Stomach (tissue), 9 donors: ENCODE data around the gene MBD2. TPM values are rescaled to one million over a fixed set of nuclear protein-coding genes. Genes with fewer than 3 reads are reported as not detected.

Experiments
- DNase-seq, 2 donors: peaks; one replicate each; pipeline versions ENCODE4 v3.0.0 to v3.0.0-alpha.2; 2013 to 2019
- H3K27ac ChIP-seq, 5 donors: fragments of 200-600 bp in 4 of 5; sonication (generic) in 4 of 5; one replicate each; pipeline ENCODE4 v1.5.1; 2013 to 2019; ENCODE audit warnings: mild to moderate bottlenecking in 1 of 5, moderate library complexity in 1 of 5
- H3K27me3 ChIP-seq, 3 donors: fragments of 200-600 bp; sonication (generic); one replicate each; pipeline ENCODE4 v1.5.1; 2017 to 2019; ENCODE audit warnings: mixed run types in 1 of 3
- H3K36me3 ChIP-seq, 4 donors: fragments of 200-600 bp; sonication (generic); 1 replicate in 3 of 4; 2 replicates in 1 of 4; pipeline ENCODE4 v1.5.1; 2016 to 2019
- H3K4me1 ChIP-seq, 4 donors: fragments of 200-600 bp; sonication (generic); one replicate each; pipeline ENCODE4 v1.5.1; 2016 to 2019
- H3K4me3 ChIP-seq, 4 donors: fragments of 200-600 bp; sonication (generic) in 3 of 4; one replicate each; pipeline ENCODE4 v1.5.1; 2016 to 2019; ENCODE audit warnings: mild to moderate bottlenecking in 1 of 4
- H3K9me3 ChIP-seq, 4 donors: fragments of 200-600 bp; sonication (generic); one replicate each; pipeline ENCODE4 v1.5.1; 2016 to 2019
- EP300 ChIP-seq: sonication (generic); formaldehyde crosslinking; IDR thresholded peaks from one replicate; pipeline ENCODE4 v1.6.1; 2017; ENCODE audit warnings: antibody characterized with exemption
- POLR2A ChIP-seq, 4 donors: fragments of 450-650 bp; IDR thresholded peaks; one replicate each; pipeline ENCODE4 v1.6.1; 2016; ENCODE audit warnings: antibody characterized with exemption in 4 of 4, control low read depth in 2 of 4, mild to moderate bottlenecking in 1 of 4, moderate library complexity in 1 of 4
- POLR2AphosphoS5 ChIP-seq, 3 donors: sonication (generic); formaldehyde crosslinking; IDR thresholded peaks; one replicate each; pipeline ENCODE4 v1.6.1; 2016; ENCODE audit warnings: antibody characterized with exemption in 3 of 3
- WGBS, 5 donors: extraction: QIAGEN DNeasy Blood & Tissue Kit in 3 of 5; methylation state at CpG; one replicate each; pipeline versions ENCODE4 v1.1.5 to v1.1.7; 2013 to 2018; 5-methylcytosine and 5-hydroxymethylcytosine counted together
- intact Hi-C: fragments of 100-400 bp; cut with DNase I; formaldehyde crosslinking; loops from one replicate; pipeline ENCODE4 v1.15.1; 2023; ENCODE audit warnings: low total_unique reads
- polyA plus RNA-seq, 3 donors: library from polyadenylated mRNA; stranded (reverse); fragments of 200-250 nt; gene quantifications; one replicate each; pipeline ENCODE4 v1.2.3, GENCODE V29; 2013
- total RNA-seq, 5 donors: library from RNA; depleted of rRNA; stranded (reverse); fragments of >200 nt; gene quantifications; one replicate each; pipeline versions ENCODE4 v1.1.0 to v1.2.3, GENCODE V29; 2014 to 2016
- TF ChIP-seq, protein P1 (sequence below), 7 experiments: fragments of 450-650 bp in 4 of 7; fragments of 200-600 bp in 3 of 7; sonication (generic) in 3 of 7; IDR thresholded peaks; one replicate each; pipeline ENCODE4 v1.5.1; 2016 to 2019; ENCODE audit warnings: antibody characterized with exemption in 7 of 7, control low read depth in 2 of 7, mild to moderate bottlenecking in 1 of 7
- donor health status: healthy with polysubstance abuse.
- donor health status: Bipolar disorder and iron deficiency.
- donor health status: healthy.

The MBD2 gene
- total and polyA plus RNA-seq, 8 donors: 23.3 to 70.5 (median 38.5) TPM

DNA sequence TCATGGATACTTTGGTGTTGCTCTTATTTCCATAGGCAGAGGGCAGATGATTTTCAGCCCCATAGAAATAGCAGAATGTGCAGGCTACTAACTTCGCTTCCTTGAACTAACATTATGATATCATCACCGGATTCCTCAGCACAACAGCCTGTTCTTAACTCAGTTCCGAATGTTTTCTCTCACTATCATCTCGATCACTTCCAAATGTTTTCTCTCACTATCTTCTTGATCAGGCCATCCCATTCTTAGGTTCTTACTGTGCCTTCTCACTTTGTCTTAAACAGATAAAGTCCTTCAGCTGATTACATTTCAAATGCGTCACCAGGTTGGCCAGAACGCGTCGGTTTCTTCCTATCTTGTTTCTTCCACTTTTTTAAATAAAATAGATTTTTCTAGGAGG lies 11.4 kb upstream of the MBD2 start:
- no peaks in the 10 kb centered on the region for H3K9me3 ChIP-seq
- intact Hi-C loops: no loop called here
- H3K4me3 ChIP-seq: no peak overlapping the region
- H3K36me3 ChIP-seq: no peaks in the 10 kb centered on the region
- WGBS, 5 donors: 28 to 61% (median 61%) methylated on average over 8 of the region's 8 CpGs
- no peaks in the 10 kb centered on the region for H3K27me3 ChIP-seq
- H3K27ac ChIP-seq: no peak overlapping the region
- no peak for DNase-seq
- H3K4me1 ChIP-seq: no peaks in the 10 kb centered on the region
- TF ChIP-seq POLR2A (IDR thresholded peaks at IDR 0.05) (no peak), POLR2AphosphoS5 (IDR thresholded peaks at IDR 0.05) (no peak), EP300 (no peak)
- TF ChIP-seq, protein P1, sequence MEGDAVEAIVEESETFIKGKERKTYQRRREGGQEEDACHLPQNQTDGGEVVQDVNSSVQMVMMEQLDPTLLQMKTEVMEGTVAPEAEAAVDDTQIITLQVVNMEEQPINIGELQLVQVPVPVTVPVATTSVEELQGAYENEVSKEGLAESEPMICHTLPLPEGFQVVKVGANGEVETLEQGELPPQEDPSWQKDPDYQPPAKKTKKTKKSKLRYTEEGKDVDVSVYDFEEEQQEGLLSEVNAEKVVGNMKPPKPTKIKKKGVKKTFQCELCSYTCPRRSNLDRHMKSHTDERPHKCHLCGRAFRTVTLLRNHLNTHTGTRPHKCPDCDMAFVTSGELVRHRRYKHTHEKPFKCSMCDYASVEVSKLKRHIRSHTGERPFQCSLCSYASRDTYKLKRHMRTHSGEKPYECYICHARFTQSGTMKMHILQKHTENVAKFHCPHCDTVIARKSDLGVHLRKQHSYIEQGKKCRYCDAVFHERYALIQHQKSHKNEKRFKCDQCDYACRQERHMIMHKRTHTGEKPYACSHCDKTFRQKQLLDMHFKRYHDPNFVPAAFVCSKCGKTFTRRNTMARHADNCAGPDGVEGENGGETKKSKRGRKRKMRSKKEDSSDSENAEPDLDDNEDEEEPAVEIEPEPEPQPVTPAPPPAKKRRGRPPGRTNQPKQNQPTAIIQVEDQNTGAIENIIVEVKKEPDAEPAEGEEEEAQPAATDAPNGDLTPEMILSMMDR (IDR thresholded peaks at IDR 0.05): no peak

DNA sequence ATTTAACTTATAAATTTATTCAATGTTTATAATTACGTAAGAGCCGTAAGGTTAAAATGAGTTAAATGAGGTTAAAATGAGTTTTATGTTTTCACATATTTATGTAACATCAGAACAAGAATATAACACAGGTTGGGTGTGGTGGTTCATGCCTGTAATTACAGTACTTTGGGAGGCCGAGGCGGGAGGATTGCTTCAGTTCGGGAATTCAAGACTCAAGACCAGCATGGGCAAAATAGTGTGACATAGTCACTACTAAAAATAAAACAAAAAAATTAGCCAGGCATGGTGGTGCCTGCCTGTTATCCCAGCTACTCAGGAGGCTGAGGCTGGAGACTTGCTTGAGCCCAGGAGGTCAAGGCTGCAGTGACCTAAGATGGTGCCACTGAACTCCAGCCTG lies 9.3 kb upstream of the MBD2 start:
- intact Hi-C loops: no loop called here
- no peaks in the 10 kb centered on the region for H3K9me3 ChIP-seq
- 93 to 96% (median 94%) methylated on average over 5 of the region's 5 CpGs for WGBS, 5 donors

DNA sequence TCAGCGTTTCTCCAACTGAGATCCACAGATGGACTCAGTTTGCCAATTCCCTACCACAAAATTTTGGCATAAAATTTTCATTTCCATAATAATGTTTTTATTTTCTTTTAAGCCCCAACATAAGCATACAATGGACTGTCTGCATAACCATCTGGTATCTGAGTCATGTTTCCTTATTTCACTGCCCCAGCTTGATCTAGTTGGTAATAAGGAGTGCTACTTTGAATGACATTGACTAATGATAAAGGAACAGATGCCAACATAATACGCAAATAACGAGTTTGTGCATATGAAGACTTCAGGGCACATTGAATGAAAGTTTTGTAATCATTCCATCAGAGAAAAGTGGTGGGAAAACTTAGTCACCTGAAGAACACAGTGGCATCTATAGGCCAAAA lies 8.8 kb upstream of the MBD2 start:
- intact Hi-C loops: no loop called here
- TF ChIP-seq POLR2AphosphoS5 (IDR thresholded peaks at IDR 0.05) (no peak), POLR2A (IDR thresholded peaks at IDR 0.05) (no peak), EP300 (no peak)
- TF ChIP-seq, protein P1 (IDR thresholded peaks at IDR 0.05): no peak
- H3K27ac ChIP-seq: no peak overlapping the region
- no peak for DNase-seq
- no peak overlapping the region for H3K4me3 ChIP-seq
- no peaks in the 10 kb centered on the region for H3K36me3 ChIP-seq
- H3K27me3 ChIP-seq: no peaks in the 10 kb centered on the region
- H3K9me3 ChIP-seq: no peaks in the 10 kb centered on the region
- 74 to 87% (median 85%) methylated on average over 3 of the region's 3 CpGs for WGBS, 5 donors
- H3K4me1 ChIP-seq: no peaks in the 10 kb centered on the region

More for the DNA sequence above, 9.3 kb upstream of the MBD2 start:
- DNase-seq: no peak
- H3K4me3 ChIP-seq: no peak overlapping the region
- no peaks in the 10 kb centered on the region for H3K36me3 ChIP-seq
- H3K27ac ChIP-seq: no peak overlapping the region
- H3K27me3 ChIP-seq: no peaks in the 10 kb centered on the region
- TF ChIP-seq POLR2AphosphoS5 (IDR thresholded peaks at IDR 0.05): no peak
- TF ChIP-seq, protein P1 (IDR thresholded peaks at IDR 0.05): no peak
- no peak for TF ChIP-seq POLR2A (IDR thresholded peaks at IDR 0.05)
- no peak for TF ChIP-seq EP300
- no peaks in the 10 kb centered on the region for H3K4me1 ChIP-seq

DNA sequence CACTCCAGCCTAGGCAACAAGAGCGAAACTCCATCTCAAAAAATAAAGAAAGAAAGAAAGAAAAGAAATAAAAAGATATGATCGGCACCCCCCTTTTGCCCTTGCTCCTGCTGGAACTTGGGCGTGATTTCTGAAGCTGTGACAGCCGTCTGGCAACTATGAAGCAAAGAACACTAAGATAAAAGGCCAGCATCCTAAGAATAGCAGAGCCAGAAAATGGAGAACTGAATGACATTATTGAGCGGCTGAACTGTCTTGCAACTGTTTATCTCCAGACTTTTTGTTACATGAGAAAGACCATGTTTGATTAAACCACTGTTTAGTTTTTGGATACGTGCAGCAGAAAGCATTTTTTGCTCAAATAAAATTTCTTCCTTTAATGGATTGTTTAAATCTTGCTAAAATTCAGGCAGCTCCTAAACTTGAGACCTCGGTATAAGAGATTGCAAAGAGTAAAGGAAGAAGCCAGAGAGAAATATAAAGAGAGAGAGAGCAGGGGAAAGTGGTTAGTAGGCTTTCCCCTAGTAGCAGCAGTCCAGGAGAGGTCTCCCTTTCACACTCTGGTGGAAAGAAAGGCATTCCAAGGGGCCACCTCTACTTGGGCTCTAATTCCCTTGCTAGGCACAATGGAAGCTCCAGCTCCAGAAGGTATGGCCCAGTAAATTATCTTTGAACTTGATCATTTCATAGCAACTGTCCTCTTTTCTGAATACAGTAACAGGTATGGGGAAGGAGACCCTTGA lies 8.2 kb upstream of the MBD2 start:
- no peak for DNase-seq
- Histone ChIP-seq H3K4me3 (no peak overlapping the region), H3K36me3 (no peaks in the 10 kb centered on the region), H3K9me3 (no peaks in the 10 kb centered on the region), H3K27me3 (no peaks in the 10 kb centered on the region), H3K4me1 (no peaks in the 10 kb centered on the region), H3K27ac (no peak overlapping the region)
- TF ChIP-seq, protein P1 (IDR thresholded peaks at IDR 0.05): no peak
- TF ChIP-seq POLR2AphosphoS5 (IDR thresholded peaks at IDR 0.05) (no peak), POLR2A (IDR thresholded peaks at IDR 0.05) (no peak)
- WGBS, 5 donors: 72 to 82% (median 77%) methylated on average over 7 of the region's 7 CpGs
- intact Hi-C loops: no loop called here
